ENCODE results near the gene CBX5.

CBX5 gene

DNA sequence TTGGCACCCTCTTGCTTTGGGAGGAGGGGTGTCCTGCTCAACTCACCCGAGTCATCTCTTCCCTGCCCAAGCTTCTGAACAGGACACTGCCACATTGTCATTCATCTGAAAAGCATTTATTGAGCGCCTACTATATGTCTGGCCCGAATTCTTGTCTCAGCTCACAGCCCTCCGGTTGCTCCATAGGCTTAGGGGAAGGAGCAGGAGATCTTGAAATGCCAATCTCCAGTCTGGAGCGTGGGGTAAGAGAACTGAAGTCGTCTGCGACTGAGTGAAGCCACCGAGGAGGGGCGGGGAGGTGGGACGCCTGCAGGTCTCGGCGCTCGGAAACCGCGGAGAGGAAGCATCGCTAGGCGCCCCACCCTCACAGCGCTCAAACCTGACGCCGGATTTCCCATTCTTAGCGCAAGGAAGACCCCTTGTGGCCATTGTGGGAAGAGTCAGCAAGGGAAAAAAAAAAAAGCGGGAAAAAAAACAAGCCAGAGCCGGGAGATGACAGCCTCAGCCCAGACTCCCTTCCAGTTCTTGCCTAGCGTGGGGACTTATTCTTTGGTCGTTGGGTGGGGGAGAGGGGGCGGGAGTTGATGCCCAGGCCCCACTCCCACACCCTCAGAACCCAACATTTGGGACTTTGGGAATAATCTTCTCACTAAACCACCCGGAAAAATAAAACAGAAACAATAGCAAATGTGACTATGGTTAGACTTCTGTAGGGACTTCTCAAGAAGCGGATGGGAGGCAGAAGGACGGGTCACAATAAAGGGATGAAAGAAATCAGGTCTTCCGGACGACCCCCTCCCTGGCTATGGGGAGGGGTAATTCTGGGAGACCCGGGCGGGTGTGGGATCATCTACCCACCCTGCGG, 62.9 kb downstream of the CBX5 start:
- H3K9me3 ChIP-seq (ENCODE audit: insufficient read depth, low read length), result no peaks in the 10 kb centered on the region
- TF ChIP-seq, protein P1, sequence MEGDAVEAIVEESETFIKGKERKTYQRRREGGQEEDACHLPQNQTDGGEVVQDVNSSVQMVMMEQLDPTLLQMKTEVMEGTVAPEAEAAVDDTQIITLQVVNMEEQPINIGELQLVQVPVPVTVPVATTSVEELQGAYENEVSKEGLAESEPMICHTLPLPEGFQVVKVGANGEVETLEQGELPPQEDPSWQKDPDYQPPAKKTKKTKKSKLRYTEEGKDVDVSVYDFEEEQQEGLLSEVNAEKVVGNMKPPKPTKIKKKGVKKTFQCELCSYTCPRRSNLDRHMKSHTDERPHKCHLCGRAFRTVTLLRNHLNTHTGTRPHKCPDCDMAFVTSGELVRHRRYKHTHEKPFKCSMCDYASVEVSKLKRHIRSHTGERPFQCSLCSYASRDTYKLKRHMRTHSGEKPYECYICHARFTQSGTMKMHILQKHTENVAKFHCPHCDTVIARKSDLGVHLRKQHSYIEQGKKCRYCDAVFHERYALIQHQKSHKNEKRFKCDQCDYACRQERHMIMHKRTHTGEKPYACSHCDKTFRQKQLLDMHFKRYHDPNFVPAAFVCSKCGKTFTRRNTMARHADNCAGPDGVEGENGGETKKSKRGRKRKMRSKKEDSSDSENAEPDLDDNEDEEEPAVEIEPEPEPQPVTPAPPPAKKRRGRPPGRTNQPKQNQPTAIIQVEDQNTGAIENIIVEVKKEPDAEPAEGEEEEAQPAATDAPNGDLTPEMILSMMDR (IDR thresholded peaks at IDR 0.05; ENCODE audit: low read depth, low read length), result peak; percentile 71
- no peak for TF ChIP-seq EZH2phosphoT487 (IDR thresholded peaks at IDR 0.05; ENCODE audit: low read depth)
- H4K20me1 ChIP-seq (ENCODE audit: insufficient read depth, low read length), result no peaks in the 10 kb centered on the region
- H2AFZ ChIP-seq (ENCODE audit: low read depth, low read length), result peak overlapping the region; percentile 81
- H3K27me3 ChIP-seq (ENCODE audit: low read depth, low read length), result peaks cover 46% of the 10 kb centered on the region
- H3K27ac ChIP-seq (ENCODE audit: low read length), result no peak overlapping the region
- H3K36me3 ChIP-seq (replicated peaks; ENCODE audit: low read depth, low read length), result no peaks in the 10 kb centered on the region
- H3K4me2 ChIP-seq (ENCODE audit: low read length), result peak overlapping the region; percentile 99
- H3K4me3 ChIP-seq (ENCODE audit: low read length), result peak overlapping the region; percentile 79
- no peaks in the 10 kb centered on the region for H3K79me2 ChIP-seq (ENCODE audit: low read length)
- peaks cover 35% of the 10 kb centered on the region for H3K4me1 ChIP-seq (ENCODE audit: low read length)
- H3K9ac ChIP-seq (ENCODE audit: low read length), result peak overlapping the region; percentile 65

DNA sequence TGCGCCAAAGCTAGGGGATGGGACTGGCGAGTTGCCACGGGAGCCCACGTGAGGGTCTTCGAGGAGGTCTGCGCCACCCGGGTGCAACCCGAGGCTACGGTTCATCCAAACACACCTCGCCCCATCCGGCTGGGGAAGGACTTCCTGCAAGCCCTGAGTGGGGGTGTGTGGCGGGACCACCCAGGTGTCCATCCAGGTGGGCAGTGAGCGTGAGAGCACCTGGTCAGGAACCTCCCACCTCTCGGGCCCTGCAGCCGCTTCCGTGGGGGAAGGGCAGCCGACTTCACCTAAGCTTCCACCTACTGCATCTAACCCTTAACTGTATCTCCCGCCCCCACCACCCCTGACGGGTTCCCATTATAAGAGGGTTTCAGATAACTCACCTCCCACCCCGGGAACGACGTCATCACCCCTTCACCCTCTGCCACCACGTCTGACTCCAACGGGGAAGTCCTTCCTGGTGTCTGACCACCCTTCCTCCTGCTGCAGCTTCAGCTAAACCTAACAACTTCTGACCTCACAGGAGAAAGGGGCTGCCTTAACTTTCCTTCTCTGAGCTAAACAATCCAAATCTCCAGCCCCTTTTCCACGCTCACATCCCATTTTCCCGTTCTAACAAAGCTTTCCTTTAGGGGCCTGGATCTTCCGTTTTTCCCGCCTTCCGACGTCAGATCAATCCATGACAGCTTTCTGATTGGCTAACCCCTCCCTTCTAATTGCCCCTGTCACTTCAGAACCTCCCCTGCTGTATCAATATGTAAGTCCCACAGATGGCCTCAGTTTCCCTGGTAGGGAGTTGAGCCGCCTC, 63.7 kb downstream of the CBX5 start:
- no peaks in the 10 kb centered on the region for H4K20me1 ChIP-seq (ENCODE audit: insufficient read depth, low read length)
- TF ChIP-seq, protein P1 (IDR thresholded peaks at IDR 0.05; ENCODE audit: low read depth, low read length), result no peak
- peak overlapping the region; percentile 65 for H3K9ac ChIP-seq (ENCODE audit: low read length)
- H3K4me3 ChIP-seq (ENCODE audit: low read length), result peak overlapping the region; percentile 79
- peak overlapping the region; percentile 99 for H3K4me2 ChIP-seq (ENCODE audit: low read length)
- H3K36me3 ChIP-seq (replicated peaks; ENCODE audit: low read depth, low read length), result no peaks in the 10 kb centered on the region
- no peak overlapping the region for H3K27ac ChIP-seq (ENCODE audit: low read length)
- H3K4me1 ChIP-seq (ENCODE audit: low read length), result peaks cover 35% of the 10 kb centered on the region
- no peaks in the 10 kb centered on the region for H3K79me2 ChIP-seq (ENCODE audit: low read length)
- peaks cover 48% of the 10 kb centered on the region for H3K27me3 ChIP-seq (ENCODE audit: low read depth, low read length)
- no peaks in the 10 kb centered on the region for H3K9me3 ChIP-seq (ENCODE audit: insufficient read depth, low read length)
- peak overlapping the region; percentile 81 for H2AFZ ChIP-seq (ENCODE audit: low read depth, low read length)

DNA sequence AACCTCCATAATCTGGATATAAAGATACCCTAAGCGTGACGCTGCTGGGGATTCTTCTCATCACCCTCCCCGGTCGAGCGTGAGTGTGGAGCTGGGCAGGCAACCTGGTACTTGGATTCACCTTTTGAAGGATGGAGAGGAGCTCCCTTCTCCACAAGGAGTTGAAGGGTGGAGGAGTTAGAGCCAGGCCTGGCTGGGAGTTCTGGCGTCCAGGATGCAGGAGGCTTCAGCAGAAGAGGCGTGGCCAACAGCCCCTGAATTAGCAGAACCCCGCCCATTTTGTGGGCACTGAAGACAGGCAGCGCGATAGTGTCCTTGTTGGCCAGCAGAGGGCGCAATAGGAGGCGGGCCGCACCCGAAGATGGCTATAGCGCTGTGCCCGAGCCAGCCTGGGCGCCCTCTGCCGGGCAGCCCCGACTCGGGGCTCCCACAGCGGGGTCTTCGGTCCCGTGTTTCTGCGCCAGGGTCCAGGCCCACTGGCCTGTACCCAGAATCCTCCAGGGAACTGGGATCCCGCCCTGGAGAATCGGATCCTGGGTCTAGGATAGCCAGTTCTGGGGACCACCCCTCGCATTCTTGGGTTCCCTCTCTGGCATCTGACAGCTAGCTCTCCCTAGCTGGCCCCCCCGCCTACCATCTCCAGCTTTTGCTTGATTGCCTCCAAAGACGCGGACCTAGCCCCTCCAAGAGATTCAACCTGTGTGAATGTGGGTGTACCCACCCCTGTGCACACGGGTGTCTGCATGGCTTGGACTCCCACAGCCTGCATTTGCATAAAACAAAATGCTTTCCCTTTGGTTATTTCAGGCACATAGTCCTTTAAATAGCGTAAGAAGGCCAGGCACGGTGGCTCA, 65.1 kb downstream of the CBX5 start:
- TF ChIP-seq, protein P1 (IDR thresholded peaks at IDR 0.05; ENCODE audit: low read depth, low read length), result peak; percentile 98
- no peak for TF ChIP-seq EZH2phosphoT487 (IDR thresholded peaks at IDR 0.05; ENCODE audit: low read depth)
- Histone ChIP-seq H3K4me1 (ENCODE audit: low read length) (peaks cover 31% of the 10 kb centered on the region), H3K4me3 (ENCODE audit: low read length) (peak overlapping the region; percentile 72), H3K9ac (ENCODE audit: low read length) (peak overlapping the region; percentile 42; the same call in 1 of the 2 replicates), H3K4me2 (ENCODE audit: low read length) (peak overlapping the region; percentile 91), H3K9me3 (ENCODE audit: insufficient read depth, low read length) (no peaks in the 10 kb centered on the region), H3K36me3 (replicated peaks; ENCODE audit: low read depth, low read length) (no peaks in the 10 kb centered on the region), H3K27me3 (ENCODE audit: low read depth, low read length) (peaks cover 45% of the 10 kb centered on the region), H2AFZ (ENCODE audit: low read depth, low read length) (peak overlapping the region; percentile 72), H3K27ac (ENCODE audit: low read length) (no peak overlapping the region), H3K79me2 (ENCODE audit: low read length) (no peaks in the 10 kb centered on the region), H4K20me1 (ENCODE audit: insufficient read depth, low read length) (no peaks in the 10 kb centered on the region)
